SIG-M5 treated with dmso at 0.1 percent for 504 hours (cell line): ENCODE data around the gene CARD19.

Experiments
- DNase-seq: peaks from one replicate; lab custom pipeline; 2025; ENCODE audit not compliant: unreplicated experiment; lab: John Stamatoyannopoulos, UW

CARD19 gene

DNA sequence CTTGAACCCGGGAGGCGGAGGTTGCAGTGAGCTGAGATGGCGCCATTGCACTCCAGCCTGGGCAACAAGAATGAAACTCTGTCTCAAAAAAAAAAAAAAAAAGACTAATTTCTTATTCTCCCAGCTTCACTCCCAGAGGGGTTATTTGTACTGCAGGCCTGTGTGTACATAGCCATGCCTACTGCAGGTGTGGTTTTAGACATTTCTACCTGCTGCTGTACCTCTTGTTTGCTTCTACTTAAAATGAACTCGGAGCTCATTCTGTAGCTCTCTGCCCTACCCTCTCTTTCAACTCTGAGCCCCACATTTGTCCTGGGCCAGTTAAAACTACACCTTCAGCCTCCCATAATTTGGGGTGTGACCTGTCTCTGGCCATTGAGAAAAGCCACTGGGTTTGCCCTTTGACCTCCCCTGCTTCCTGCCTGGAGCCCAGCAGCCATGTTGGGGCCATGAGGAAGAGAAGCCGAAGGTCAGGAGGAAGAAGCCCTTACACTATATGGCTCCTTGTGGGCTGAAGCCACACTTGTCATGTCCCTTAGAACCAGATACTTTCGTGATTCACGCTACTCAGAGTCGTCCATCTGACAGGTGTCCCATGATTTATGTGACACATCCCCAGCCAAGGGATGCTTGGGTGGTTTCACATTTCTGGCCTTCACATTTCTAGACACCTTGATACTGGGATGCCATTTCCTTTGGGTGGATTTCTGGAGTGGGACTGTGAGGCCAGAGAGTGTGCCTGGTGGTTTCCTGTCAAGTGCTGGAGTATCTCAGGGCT, 9.4 kb upstream of the CARD19 start:
- DNase-seq = no peak

DNA sequence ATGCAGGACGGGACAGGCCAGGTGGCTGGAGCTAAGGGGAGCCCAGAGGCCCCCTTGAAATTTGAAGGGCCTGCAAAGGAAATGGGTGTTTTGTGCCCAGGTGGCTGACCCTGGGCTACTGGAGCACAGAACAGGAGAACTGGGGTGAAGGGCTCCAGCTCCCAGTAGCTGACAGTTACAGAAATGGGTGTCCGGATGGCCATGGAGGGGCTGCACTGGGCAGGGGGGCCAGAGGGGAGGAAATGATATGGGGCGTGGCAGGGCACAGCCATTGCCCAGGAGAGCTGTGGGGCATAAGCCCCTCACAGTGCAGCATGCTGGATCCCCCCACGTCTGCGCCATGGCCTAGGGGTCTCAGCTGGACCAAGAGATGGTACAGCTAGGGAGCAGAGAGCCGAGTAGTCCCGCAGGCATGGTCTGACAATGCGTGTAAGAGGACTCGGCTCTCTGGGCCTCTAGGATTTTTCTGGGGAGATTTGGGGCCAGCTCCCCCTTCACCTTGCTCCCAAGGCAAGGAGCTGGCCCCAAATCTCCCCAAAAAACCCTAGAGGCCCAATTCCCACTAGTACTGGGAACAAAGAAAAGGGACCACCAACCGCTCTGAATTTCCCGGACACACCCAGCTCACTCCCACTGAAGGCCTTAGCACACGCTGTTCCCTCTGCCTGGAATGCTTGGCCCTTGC, 7.9 kb upstream of the CARD19 start:
- DNase-seq = no peak

DNA sequence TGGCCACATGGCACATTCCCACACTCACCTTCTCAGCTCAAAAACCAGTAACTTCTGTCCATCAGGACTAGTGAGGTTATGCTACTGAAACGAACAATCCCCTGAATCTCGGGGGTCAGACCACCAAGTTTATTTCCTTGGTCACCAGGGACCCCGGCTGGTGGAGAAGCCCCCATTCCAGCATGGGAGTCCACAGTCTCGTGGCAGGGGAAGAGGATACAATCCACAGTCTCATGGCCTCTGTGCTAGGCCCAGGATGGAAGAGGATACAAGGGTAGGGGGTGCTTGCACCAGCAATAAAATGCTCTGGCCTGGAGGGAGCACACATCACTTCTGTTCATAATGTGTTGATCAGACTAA, 7.4 kb upstream of the CARD19 start:
- DNase-seq = no peak

DNA sequence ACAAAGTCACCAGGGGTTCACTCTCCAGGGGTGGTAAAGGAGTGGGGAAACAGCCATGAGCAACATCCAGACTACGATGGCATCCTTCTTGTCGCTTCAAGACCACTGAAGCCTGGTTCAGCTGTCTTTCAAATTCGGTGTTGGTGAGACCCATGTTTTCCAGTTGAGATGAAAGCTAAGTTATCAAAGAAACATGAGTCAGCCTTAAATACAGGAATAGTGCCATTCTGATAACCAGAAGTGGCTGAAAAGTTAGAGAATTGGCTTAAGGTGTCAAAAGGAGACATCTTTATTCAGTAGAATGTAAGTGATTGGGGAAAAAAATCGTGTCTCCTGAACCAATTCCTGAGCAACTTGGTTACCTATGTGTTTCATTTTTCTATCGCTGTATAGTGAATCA, 7.0 kb upstream of the CARD19 start:
- no peak for DNase-seq

DNA sequence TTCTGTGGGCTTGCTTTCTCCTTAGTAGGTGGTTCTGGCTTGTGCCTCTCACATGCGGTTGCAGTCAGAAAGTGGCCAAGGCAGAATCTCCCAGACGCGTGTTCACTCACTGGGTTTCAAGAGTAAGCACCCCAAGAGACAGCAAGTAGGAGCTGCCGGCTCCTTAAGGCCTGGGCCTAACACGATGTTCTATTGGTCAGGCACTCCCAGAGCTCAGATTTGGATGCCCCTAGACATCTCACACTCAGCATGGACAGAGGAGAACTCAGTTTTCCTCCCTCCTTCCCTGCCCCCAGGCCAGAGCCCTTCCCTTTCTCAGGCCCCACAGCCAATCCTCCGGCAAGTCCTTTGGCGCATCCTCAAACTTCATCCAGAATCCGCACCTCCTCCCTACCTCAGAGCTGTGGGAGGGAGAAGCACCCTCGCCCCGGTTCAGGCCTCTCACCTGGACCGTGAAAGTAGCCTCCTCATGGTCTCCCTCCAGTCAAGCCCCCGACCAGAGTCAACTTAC, 6.5 kb upstream of the CARD19 start:
- DNase-seq = no peak

DNA sequence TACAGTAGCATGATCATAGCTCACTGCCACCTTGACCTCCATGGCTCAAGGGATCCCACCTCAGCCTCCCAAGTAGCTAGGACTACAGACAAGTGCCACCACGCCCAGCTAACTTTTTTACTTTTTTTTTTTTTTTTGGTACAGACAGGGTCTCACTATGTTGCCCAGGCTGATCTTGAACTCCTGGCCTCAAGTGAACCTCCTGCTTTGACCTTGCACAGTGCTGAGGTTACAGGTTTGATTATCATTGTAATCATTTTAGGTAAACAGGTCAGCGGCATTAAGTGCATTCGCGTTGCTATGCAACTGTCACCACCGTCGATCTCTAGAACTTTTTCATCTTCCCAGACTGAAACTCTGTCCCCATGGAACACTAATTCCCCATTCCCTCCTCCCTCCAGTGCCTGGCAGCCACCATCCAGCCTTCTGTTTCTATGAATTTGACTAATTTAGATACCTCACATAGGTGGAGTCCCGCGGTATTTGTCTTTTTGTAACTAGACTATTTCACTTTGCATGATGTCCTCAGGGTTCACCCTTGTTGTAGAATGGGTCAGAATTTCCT, 5.8 kb upstream of the CARD19 start:
- DNase-seq = no peak

DNA sequence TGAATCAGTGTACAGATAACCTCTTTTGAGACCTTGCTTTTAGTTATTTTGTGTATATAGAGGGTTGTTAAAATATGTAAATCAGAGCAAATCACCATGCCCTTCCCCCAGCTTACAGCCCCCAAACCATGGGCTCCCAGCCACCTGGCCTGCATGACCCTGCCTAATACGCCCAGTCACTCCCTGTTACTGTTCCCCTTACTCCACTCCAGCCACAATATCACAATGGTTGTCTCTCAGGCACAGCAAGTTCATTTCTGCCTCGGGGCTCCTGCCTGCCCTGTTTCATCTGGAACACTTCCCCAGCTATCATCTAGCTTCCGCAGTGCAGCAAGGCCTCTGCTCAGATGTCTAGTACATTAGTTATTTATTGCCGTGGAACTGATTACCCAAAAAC, 5.0 kb upstream of the CARD19 start:
- no peak for DNase-seq

DNA sequence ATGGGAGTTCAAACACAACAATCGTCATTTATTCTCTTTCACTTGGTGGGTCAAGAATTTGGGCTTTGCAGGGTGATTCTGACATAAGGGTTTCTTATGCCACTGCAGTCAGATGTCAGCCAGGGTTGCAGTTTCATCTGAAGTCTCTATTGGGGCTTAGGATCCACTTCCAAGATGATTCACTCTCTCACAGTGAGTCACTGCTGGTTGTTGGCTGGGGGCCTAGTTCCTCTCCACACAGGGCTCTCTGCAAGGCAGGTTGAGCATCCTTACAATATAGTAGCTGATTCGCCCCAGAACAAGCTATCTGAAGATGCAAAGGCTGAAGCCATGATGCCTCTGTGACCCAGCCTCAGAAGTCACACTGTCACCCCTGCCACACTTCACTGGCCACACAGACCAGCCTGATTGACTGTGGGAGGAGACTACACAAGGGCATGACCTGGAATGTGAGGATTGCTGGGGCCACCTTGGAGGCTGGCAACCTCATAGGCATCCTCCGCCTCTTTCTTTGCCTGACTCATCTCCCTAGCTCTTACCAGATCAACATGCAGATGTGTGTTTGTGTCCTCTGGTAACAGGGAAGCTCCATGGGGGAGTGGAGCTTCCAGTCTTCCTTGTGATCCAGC, 4.5 kb upstream of the CARD19 start:
- DNase-seq = peak; percentile 73

DNA sequence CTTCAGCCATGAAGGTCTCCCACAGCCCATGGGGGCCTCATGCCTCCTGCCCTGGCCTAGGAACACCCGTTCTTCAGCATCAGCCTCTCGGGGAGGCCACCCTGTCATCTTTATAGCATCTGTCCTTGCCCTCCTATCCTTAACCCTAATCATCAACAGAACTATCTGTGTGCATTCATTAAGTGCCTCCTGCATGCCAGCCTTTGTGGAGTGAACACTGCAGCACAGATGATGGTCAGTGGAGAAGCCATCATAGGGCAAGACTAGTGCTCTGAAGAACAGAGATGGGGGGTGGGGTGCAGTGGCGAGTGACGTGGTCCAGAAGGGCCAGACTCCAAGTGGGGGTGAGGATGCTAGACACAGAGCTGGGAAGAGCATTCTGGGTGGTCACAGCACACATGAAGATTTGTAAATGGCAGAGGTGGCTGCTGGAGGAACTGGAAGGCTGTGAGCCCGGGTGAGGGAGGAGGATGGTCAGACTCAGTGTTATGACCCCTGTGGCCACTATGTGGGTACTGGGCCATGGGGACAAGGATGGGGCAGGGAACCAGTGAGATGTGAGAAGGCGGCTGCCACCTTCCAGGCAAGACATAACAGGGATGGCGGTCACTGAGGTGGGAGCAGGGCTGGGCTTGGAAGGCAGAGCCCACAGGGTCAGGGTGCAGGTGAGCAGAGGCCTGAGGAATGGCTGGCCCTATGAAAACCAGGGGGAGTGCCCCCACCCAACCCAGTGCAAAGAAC, 3.6 kb upstream of the CARD19 start:
- DNase-seq = no peak

DNA sequence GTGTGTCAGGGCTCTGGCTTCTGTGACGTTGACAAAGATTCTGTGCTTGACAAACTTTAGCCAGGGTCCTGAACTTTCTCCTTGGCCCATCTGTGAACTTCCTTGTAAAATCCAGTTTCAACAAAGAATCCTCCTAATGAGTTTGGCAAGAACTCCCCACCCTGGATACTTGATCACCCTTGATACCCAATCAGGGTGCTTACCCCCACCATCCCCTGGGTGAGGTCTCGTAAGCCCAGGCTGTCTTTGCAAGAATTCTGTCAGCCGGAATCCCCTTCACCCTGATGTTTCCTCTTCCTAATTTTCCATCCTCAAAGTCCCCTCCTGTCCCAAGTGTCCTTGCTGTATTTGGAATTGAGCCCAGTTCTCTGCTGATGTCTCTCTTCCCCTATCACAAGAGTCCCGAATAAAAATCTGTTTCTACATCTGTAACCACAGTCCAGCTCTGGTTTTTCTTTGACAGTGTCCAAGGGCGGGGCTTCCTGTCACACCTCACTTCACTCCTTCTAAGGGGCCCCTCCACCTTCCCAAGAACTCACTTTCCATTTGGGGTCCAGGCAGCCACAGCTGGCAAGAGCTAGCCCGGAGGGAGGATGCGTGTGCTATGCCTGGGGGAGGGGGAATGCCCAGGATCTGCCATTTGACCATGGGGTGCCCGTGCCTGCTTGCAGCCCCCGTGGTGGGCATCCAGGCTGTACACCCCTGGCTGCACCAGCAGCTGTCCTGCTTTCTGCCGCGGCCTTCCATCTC, 2.7 kb upstream of the CARD19 start:
- no peak for DNase-seq

DNA sequence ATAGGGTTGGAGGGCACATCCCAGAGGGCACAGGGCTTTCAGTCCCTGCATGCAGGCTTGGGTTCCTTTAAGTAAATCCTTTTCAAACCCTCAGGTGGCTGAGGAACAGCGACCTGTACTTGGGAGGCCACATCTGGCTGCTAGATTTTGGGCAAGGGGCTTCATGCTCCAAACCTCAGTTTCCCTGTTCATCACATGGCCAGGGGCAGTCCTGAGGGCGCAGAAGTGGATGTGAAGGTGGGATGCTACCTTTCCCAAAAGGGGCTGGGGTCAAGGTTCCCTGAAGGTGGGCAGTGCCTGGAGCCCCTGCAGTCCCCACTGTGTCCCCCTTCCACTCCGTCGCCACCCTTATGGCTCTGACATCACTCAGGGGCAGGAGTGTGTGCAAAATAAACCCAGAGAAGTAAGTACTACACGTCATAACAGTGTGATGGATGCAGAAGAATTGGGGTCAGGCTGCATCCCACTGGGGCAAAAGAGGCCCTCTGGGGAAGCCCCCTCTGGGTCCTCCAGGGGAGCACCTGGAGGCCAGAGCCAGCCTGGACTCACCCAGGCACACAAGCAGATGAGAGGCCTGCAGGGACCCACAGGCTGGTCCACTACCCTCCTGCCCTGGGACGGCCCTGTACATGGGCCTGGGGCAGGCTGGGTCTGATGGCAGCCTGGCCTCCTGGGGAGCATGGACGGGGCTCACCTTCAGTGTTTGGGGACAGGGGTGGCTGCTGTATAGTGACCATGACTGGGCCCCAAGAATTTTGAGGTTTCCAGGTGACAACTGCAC, 1.9 kb upstream of the CARD19 start:
- DNase-seq = no peak

DNA sequence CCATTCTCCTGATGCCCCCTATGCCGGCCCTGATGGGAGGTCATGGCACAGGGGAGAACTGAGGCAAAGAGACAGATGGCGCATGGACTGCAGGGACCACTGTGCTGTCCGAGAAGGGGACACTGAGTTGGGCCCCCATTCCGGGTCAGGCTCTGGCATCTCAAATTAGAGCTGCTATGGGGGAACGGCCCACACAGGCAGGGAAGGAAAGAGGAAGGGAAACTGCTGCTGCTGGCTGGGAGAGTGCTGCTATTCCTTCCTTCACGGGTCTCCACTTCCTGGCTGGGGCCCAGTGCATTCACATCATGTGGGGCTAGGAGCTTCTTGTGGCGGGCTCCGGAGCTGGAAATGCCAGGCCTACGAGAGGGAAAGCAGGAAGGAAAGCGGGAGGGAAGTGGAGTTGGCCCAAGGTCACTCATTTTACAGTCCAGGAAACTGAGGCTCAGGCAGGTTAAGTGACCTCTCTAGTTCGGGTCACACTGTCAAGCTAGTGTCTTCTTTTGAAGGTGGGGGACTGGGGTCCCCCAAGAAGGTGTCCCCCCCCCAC, 1.3 kb upstream of the CARD19 start:
- DNase-seq = peak; percentile 90

DNA sequence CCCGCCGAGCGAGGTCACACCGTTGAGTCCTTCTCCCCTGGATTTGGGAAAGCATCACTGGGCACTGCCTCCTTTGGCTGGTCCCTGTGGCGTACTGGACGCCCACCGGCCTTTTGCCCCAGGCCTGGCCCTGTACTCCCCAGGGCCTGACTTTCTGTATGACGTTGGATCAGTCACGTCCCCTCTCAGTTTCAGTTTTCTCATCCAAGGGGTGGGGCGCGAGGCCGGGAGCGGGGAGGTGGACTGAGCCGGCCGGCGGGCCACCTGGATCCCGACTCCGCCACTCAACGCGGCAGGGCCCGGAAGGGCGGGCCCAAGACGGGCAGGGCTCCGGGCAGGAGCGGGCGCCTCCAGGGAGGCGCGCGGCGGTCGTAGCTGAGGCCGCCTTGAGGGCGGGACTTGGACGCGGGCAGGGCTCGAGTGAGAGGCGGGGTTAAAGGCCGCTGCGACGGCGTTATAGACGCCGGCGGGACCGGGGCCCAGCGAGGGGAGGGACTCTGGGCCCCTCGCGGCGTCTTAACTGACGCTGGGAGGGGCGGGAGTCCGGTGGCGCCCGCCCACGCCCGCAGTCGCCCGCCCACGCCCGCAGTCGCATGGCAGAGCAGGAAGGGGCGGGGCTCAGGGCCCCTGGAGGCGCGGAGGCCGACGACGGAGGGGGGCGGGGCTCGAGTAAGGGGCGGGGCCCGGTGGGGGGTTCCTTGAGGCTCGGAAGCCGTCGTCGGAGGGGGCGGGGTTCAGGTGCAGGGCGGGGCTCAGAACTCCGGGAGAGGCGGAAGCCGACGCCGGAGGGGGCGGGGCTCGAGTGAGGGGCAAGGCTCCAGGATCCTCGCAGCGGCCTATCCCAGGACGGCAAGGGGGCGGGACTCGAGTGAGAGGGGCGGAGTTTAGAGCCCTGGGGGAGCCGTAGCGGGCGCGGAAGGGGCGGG, 549 bp upstream of the CARD19 start:
- DNase-seq = peak; percentile 98

DNA sequence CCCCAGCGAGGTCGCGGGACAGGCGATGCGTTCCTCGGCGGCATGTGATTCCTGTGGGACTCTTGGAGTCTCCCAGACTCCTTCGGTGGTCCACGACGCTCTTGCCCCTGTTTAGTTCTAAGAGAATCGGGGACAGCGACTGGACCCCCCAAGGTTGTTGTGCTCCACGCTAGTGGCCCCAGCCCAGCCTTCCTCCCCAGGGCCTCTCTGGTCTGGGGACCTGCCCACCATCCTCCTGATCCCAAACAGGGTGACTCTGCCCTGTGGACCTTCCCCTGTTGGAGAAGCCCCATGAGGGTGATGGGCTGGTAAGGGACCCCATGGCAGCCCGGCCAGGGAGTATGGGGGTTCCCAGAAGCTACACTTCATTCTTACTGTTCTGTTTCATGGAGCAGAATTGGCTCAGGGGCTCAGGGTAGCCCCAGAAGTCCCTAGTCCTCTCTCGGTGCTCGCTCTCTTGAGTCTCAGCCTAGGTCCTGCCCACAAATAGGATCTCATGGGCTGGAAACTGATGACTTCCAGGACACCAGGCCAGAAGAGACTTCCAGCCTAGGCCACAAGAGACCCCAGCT, 880 bp downstream of the CARD19 start:
- DNase-seq = no peak

DNA sequence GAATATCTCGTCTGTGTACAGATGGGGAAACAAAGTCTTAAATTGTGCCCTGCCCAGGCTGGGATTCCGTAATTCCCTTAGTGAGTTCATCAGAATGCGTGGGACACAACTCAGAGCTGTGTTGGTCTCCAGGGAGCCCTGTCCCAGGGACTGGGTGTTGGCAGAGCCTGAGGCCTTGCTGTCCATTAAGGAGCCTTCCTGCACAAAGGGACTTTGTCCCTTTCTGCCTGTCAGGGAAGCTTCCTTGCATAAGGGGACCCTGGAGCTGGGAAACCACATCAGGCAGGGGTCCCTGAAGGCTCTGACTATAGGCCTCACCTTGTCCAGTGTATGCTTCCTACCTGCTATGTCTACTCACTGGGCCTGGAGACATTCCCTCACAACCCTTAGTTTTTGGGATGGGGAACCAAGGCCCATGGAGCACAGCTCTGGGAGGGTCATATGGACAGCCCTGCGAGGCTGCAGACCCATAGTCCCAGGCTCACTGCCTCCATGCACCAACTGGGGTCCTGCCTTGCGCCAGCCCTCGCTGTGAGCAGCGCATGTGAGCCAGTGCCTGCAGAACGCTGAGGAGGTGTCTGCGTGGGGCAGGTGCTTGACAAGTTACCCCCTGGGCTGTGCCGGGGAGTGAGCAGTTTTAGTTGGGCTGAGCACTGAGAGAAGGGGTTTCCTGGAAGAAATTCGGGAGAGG, 1.6 kb downstream of the CARD19 start:
- no peak for DNase-seq

DNA sequence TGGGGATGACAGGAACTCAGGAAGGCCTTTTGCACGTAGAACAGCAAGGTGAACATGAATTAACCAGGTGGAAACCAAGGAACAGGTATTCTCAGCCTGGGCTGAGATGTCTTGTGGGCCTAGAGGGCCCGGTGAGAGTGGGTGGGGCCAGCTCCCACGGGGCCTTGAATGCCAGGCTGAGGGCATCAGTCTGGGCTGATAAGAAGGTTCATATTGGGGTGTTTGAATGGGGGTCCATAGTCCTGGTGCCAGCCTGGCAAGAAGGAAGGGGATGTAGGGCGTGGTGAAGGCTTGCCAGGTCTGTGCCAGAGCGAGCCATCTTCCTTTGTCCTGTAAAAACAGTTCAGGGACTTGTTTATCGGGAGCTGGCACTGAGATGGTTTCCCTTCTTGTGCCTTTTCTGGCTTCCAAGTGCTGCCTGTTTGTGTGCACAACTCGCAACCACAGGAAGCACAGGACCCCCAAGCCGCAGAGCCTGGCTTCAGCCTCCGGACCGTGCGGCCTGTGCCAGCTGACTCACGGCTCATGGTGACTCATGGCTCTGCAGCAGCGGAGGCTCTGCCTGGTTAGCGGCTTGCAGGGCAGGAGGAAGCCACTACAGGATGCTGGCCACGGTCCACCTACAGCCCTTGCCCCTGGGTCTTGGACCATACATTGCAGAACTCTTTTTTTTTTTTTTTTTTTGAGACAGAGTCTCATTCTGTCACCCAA, 2.4 kb downstream of the CARD19 start:
- peak; percentile 79 for DNase-seq
